GM23248 (cell line): ENCODE measurements around the gene PGK1.

ENCODE experiments used
- EZH2 ChIP-seq: fragments of 200-600 bp; sonication (generic); IDR thresholded peaks from 2 replicates; pipeline ENCODE4 v1.6.1; 2018; ENCODE audit warnings: antibody characterized with exemption, mild to moderate bottlenecking; ENCODE audit not compliant: insufficient read depth, poor library complexity, severe bottlenecking
- EZH2phosphoT487 ChIP-seq: fragments of 200-600 bp; sonication (generic); IDR thresholded peaks from 2 replicates; pipeline ENCODE4 v1.6.1; 2018; ENCODE audit warnings: antibody characterized with exemption, moderate library complexity, mild to moderate bottlenecking, low read depth; ENCODE audit not compliant: insufficient read depth

DNA sequence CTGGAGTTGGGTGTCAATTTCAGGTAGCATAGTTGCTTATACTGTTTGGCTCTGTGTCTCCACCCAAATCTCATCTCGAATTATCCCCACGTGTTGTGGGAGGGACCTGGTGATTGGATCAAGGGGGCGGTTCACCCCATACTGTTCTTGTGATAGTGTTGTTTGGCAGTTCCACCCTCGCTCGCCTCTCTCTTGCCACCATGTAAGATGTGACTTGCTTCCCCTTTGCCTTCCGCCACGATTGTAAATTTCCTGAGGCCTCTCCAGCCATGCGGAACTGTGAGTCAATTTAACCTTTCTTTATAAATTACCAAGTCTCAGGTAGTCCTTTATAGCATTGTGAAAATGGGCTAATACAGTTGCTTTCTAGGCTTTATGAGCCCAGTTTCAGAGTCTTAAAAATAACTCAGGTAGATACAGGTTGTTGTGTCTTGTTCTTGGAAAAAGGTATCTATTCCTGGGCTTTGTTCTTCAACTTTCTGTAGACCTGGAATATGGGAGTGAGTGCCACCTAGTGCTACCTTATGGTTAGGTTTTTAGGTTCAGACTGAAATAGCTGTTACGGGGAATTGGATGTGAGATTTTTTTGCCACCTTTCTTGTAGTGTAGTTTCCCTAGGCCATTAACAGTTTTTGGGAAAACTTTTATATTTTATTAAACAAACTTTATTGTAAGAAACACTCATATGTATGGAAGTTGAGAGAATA is 15.6 kb downstream of the PGK1 start:
- TF ChIP-seq EZH2 (no peak), EZH2phosphoT487 (no peak)
